GM12874 (cell line): ENCODE measurements around the gene FSTL4.

Experiments used
- TF ChIP-seq, protein P1 (sequence below): IDR thresholded peaks from 2 replicates; pipeline ENCODE4 v1.5.1; 2011; ENCODE audit warnings: low read depth, mild to moderate bottlenecking, control low read depth, low read length, moderate library complexity; ENCODE audit not compliant: insufficient read depth

FSTL4 gene

GRCh38 chr5:133367071-133367786 lies 245.1 kb downstream of the FSTL4 start:
- TF ChIP-seq, protein P1, sequence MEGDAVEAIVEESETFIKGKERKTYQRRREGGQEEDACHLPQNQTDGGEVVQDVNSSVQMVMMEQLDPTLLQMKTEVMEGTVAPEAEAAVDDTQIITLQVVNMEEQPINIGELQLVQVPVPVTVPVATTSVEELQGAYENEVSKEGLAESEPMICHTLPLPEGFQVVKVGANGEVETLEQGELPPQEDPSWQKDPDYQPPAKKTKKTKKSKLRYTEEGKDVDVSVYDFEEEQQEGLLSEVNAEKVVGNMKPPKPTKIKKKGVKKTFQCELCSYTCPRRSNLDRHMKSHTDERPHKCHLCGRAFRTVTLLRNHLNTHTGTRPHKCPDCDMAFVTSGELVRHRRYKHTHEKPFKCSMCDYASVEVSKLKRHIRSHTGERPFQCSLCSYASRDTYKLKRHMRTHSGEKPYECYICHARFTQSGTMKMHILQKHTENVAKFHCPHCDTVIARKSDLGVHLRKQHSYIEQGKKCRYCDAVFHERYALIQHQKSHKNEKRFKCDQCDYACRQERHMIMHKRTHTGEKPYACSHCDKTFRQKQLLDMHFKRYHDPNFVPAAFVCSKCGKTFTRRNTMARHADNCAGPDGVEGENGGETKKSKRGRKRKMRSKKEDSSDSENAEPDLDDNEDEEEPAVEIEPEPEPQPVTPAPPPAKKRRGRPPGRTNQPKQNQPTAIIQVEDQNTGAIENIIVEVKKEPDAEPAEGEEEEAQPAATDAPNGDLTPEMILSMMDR: no peak

GRCh38 chr5:133366438-133366837 lies 245.9 kb downstream of the FSTL4 start:
- TF ChIP-seq, protein P1: no peak

GRCh38 chr5:133365738-133366137 lies 246.6 kb downstream of the FSTL4 start:
- TF ChIP-seq, protein P1: no peak

DNA sequence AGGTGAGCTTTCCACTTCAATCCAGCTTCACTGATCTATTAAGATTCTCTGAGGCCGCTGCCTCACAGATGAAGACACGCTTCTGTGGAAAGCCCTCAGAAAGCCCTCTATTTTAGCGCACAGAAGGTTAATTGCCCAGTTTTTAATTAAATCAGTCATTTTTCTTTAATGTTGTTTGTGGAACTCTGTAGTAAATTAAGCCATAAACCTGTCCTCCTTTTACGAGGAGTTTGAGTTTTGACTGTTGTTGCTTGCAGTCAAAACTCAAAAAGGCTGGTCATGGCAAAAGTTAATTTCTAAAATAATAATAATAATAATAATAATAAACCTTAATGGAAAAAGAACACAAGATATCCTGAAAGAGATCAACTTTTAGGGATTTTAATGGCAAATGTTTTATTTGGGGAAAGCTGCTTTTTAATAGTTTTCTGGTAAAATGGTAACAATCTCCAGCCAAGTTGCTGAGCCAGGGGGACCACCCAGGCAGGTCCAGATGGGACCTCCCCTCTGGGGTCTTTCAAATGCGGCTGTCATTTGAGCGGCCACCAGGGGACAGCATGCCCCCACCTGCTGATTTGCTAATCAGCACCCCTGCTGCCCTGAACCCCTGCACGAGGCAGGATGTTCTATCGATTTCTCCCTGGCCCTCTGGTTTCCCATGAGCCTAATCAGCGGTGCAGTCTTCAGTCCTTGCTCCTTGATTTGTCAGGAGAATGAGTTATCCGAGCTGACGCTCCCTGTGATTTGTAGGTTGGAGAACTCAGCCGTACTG lies 247.2 kb downstream of the FSTL4 start:
- TF ChIP-seq, protein P1: peak; percentile 55

DNA sequence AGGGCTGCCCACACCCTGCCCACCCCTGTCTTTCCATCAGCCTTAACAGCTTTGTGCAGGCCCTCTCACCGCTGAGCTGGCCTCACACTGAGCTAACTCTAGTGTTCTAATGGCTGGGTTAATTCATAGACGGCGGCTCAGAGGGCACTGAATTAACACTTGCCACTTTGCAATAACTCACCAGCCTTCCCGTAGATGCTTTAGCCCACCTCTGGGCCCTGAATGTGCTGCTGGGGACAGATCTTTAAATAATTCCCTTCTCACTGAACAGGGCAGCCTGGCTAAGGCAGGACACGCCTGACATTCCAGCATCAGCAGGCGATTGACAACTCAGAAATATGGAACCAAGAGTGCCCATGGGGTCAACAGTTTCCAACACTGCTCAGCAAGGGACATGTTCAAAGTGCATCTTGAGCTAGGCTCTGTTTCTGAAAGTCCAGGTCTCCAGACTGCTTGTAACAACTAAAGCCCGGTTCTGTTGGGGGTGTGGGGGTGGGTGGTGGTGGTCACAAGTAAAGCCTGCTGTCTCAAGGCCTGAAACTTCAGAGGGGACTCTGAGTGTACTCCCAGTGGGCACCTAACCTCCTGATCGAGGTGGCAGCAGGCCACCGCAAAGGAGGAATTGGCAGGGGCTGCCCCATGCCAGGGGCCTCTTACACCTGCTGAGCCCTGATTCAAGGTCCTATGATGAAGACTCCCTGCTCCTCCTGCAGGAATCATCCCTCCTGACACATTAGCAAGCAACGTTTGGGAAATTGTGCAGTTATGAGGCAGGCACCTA lies 248.3 kb downstream of the FSTL4 start:
- TF ChIP-seq, protein P1: no peak

DNA sequence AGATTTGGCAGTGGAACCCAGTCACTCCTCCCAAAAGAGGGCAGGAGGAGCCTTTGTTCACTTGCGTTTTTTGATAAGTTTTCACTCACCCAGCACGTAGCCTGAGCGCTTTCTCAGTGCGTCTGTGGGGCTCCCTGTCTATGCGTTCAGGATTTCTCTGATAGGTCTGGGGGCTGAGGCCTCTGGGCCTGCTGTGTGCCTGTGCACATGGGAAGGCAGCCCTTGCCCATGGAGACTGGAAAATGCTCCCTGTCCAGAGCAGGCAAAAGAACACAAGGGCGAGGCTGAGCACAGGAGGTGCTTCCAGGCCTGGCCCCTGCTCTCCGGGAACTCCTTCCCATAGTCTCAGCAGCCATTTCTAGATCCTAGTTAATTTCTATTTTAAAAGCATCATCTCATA lies 249.9 kb downstream of the FSTL4 start:
- TF ChIP-seq, protein P1: no peak

GRCh38 chr5:133361922-133362321 lies 250.4 kb downstream of the FSTL4 start:
- TF ChIP-seq, protein P1: no peak
